H1 (cell line): Measurements from ENCODE around the gene B9D2. TPM values are rescaled to one million over a fixed set of nuclear protein-coding genes. Genes with fewer than 3 reads are reported as not detected.

Source experiments
- JUN ChIP-seq: IDR thresholded peaks from 2 replicates; pipeline ENCODE4 v1.6.1; 2011; ENCODE audit warnings: low read depth, mild to moderate bottlenecking, improper control_type of control experiment, low read length
- PHF8 ChIP-seq: fragments of 200-600 bp; sonication (generic); conservative IDR thresholded peaks from 2 replicates; pipeline ENCODE4 v1.7.1; 2012; ENCODE audit warnings: low read depth, mild to moderate bottlenecking, inconsistent platforms, low read length, moderate library complexity
- polyA plus RNA-seq, 7 experiments: library from polyadenylated mRNA; depleted of rRNA in 3 of 7; stranded (reverse) in 5 of 7; unstranded in 2 of 7; fragments of >200 nt in 5 of 7; fragments of 200-250 nt in 2 of 7; gene quantifications; 1 replicate in 5 of 7; 2 replicates in 1 of 7; 4 replicates in 1 of 7; pipeline versions ENCODE4 v1.2.1 to v1.2.3, GENCODE V29; 2011 to 2013; ENCODE audit warnings: missing spikeins in 2 of 7, mixed read lengths in 2 of 7
- total RNA-seq: library from RNA; stranded (reverse); fragmentation: NEBNext Ultra II Directional; extraction: Animal tissue kit (Norgen Biotek cat#: 25700); gene quantifications from 2 replicates; pipeline ENCODE4 v1.2.1, GENCODE V29; 2021

The B9D2 gene
- total and polyA plus RNA-seq, 2 of the 8 experiments (the other 6 are each of a cell fraction or from before 2014, with no cell fraction given), result 4.9 to 6.3 TPM

- TF ChIP-seq PHF8 (no peak), JUN (no peak)
Measured at GRCh38 chr19:41412953-41413352, 49.0 kb upstream of the B9D2 start (continued).
